HTERT RPE-1 (cell line): ENCODE results near the gene GATA2.

Experiments
- in situ Hi-C: fragments of 300-500 bp; cut with MboI; formaldehyde crosslinking; loops from 4 replicates; pipeline ENCODE4 v1.14.3; 2020; ENCODE audit warnings: low sequenced_read_pairs

Gene GATA2

GRCh38 chr3:128492671-128493569, at the start of gene GATA2:
TSS of gene GATA2 (minus strand) at chr3:128493201. CDS start at chr3:128487031, 6,170 bp downstream.
- in situ Hi-C loops: no loop called here

DNA sequence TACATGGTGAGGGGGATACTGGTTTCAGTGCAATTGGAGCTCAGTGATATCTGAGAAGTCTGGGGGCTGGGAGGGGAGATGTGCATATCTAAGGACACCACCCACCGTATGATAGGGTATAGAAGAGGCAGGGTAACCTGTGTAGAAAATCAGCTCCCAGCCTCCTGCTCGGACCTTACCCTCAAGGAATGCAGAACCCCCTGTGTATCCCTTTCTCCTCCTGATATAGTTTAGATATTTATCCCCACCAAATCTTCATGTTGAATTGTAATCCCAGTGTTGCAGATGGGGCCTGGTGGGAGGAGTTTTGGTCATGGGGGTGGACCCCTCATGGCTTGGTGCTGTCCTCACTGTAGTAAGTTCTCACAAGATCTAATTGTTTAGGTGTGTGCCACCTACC, 48.2 kb upstream of the GATA2 start:
- in situ Hi-C loops: no loop called here

DNA sequence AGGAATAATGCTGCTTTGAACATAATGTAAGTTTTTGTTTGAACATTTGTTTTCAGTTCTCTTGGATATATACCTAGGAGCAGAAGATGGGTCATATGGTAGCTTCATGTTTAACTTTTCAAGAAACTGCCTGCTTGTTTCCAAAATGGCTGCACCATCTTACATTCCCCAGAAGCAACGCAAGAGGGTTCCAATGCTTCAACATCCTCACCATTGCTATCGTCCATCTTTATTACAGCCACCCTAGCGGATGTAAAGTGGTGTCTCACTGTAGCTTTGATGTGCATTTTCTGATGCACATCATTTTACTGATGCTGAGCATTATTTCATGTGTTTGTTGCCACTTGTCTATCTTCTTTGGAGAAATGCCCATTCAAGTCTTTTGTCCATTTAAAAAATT, 46.4 kb upstream of the GATA2 start:
- in situ Hi-C loops: no loop called here

DNA sequence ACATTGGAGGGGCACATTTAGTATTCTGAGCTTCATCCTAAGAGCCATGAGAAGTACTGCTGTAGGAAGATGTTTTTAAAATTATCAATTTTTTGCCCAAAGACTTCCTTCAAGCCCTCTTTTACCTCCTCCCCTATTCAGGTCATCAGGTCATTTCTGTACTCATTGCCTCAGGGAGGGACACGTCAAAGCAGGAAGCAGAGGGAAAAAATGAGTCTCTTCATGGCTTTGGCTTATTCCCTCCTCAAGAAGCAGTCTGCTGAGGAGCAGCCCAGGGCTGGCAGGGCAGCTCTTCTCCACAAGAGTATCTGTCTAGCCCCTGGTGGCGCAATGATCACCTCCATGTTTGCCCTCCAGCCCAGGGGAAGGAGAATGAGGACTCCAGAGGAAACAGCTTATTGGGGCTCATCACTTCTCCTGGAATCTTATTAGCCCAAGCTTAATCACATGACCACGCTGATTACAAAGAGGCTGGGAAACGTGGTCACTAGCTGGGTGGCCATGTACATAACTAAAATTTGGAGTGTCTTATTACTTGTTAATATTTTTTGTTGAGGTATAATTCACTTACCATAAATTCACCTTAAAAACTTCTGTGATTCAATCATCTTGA, 44.2 kb upstream of the GATA2 start:
- in situ Hi-C loops: no loop called here

- in situ Hi-C loops: no loop called here
Observed at GRCh38 chr3:128532012-128532983, 39.3 kb upstream of the GATA2 start.

GRCh38 chr3:128524374-128525299, 31.6 kb upstream of the GATA2 start:
- in situ Hi-C loops: no loop called here

- in situ Hi-C loops: no loop called here
Observed at GRCh38 chr3:128523591-128523990, 30.6 kb upstream of the GATA2 start.

- in situ Hi-C loops: no loop called here
Observed at GRCh38 chr3:128521715-128522114, 28.7 kb upstream of the GATA2 start.

DNA sequence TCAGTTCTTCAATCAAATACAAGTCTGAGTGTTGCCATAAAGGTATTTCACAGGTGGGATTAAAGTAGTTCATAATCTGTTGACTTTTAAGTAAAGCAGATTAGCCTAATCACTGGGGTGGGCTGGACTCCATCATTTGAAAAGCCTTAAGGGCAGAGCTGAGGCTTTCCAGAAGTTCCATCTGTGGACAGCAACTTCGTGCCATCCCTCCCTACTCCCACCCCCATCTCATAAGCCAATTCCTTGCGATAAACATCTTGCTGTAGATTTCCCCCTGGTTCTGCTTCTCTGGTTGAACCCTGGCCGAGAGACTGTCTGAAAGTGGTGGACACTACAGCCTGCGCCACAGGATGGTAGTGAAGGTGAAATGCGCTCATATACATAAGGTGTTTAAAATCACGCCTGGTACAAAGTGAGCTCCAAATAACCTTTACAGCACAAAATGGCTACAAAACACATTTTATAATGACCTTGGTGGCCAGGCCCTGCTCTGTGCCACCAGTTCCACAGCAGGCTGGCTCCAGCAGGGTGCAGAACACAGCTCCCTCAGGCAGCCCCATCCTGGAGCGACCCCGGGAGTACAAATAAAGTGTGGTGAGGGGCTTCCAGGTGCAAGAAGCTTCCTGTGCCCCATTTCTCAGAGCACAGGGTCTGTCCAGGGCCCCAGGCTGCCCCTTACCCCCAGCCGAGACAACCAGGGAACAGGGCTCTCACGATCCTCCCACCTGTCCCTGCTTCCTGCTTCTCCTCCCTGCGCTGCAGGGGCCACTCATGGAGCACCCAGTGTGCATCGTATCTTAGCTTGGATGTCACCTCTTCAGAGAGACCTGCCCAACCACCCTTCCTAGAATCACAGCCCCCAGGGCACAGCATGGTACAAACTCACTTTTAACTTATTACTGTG, 25.8 kb upstream of the GATA2 start:
- in situ Hi-C loops: no loop called here

GRCh38 chr3:128517648-128518047, 24.6 kb upstream of the GATA2 start:
- in situ Hi-C loops: no loop called here

GRCh38 chr3:128515967-128516366, 23.0 kb upstream of the GATA2 start:
- in situ Hi-C loops: no loop called here

GRCh38 chr3:128508852-128509251, 15.9 kb upstream of the GATA2 start:
- in situ Hi-C loops: no loop called here

DNA sequence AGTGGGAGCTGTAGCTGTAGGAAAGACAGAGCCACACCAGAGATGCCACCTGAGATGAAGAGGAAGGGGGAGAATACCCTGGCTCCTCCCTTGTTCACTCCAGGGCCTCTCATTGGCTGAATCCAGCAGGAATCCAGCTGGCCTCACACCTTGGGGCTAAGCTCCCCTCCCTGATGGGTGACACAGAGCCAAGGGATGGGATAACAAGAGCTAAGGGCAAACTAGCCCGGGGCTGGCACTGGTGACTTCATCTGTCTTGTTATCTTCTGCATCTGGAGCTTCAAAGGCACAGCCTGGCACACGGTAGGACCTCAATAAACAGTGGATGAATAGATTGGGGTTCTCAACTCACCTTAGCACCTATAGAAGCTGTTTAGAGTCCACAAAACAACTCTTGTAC, 13.8 kb upstream of the GATA2 start:
- in situ Hi-C loops: no loop called here

DNA sequence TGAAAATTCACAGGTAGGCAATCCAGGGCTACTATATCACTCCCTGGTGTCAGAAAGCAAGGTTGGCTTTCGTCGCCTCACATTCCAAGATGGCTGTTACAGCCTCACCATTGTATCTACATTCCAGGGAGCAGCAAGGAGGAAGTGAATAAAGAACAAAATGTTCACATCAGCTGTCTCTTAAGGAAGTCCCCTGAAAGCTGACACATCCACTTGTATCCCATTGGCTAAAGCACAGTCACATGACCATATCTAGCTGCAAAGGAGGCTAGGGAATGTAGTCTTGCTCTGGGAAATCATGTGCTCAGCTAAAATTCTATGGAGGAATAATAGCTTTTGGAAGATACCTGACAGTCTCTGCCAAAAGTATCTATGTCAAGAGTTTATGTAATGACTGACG, 12.8 kb upstream of the GATA2 start:
- in situ Hi-C loops: no loop called here

DNA sequence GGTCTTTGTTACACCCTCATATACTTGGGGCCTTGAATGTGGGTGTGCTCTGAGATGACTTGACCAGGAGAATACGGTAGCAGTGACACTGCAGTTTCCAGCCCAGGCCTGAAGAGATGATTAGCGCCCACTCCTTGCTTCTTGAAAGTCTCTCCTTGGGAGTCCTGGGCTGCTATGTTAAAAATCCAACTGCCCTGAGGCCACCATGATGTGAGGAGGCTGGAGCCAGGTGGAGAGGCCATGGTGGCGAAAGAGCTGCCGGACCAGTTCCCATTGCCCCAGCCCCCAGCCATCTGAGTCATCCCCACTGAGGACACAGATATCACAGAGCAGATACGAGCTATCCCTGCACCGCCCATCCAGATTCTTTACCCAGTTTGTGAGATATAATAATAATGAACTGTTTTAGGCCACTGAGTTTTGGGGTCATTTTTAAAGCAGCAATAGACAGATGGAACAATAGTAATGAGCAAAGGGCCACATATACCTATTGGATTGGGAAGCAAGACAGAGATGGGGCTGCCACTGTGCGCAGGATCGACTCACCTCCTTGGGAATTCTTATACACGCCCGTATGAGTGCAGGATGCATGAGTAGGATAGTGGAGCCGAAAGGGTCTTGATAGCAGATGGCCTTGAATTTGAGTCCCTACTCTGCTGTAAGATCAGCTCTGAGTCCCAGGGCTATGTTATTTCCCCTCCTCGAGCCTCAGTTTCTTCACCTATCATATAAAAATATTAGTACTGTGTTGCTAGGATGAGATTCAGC, 12.1 kb upstream of the GATA2 start:
- in situ Hi-C loops: no loop called here

DNA sequence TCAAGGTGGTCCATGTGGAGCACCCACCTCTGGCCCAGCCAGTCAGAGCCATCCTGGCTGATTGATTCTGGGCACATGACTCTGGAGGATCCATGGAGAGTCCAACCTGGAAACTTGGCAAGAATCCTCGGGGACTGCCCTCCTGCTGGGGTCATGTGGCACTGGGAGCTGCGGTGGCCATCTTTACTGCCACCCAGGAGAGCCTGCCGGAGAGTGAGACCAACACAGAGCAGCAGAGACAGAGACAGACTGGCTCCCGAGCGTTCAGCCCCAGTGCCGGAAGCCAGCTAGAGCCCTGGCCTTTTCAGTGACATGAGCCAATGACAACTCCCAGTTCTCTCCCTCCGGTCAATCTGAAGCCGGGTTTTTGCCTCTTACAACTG, 11.5 kb upstream of the GATA2 start:
- in situ Hi-C loops: no loop called here

DNA sequence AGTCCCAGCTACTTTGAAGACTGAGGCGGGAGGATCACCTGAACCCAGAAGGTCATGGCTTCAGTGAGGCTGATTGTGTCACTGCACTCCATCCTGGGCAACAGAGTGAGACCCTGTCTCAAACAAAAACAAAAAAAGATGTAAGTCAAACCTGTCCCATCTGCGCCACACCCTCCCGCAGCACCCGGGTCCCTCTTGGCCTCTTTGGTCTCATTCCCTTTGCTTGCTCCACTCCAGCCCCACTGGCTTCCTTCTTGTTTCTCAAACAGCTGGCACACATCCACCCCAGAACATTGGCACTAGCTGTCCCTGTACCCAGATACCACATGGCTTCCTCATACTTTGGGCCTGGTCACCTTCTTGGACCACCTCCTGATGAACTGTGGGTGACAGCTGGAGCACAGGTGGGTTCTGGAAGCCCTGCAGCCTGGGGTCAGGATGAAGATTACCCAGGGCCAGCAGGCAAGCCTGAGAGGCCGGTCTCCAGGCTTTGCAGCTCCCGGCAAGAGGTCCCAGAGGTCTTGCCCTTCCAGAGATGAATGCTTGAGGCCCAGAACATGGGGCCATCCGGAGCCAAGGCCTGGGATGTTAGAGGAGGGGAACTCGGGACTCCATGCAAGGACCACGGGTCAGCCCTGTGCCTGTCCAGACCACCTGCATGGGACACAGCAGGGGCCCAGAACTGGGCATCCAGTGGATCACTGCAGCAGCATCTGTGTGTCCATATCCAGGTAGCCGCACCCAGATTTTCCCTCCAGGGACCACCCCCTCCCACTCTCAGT, 10.9 kb upstream of the GATA2 start:
- in situ Hi-C loops: no loop called here
